H1 (cell line): ENCODE data around the gene OR2AG2. TPM values are rescaled to one million over a fixed set of nuclear protein-coding genes. Genes with fewer than 3 reads are reported as not detected.

Experiments used
- CTCF ChIA-PET: fragments of 300-600 bp; sonication (Branson Sonifier 250); formaldehyde crosslinking; loops from one replicate; lab custom pipeline; 2021; ENCODE audit not compliant: partially characterized antibody; lab: Charles Lee
- POLR2A ChIA-PET: fragments of 300-600 bp; sonication (Branson Sonifier 250); formaldehyde crosslinking; loops from one replicate; lab custom pipeline; 2021; ENCODE audit warnings: inconsistent platforms; ENCODE audit not compliant: partially characterized antibody; lab: Charles Lee
- DNase-seq, 2 experiments: peaks; one replicate each; pipeline versions ENCODE4 v3.0.0 to v3.0.0-alpha.2; 2010 to 2022; ENCODE audit warnings: low spot score in 2 of 2, low read depth in 1 of 2, mixed read lengths in 1 of 2
- FAIRE-seq: peaks from 2 replicates; lab custom pipeline; 2011; peaks lifted over from hg19 to GRCh38; lab: Jason Lieb, UNC
- H2AFZ ChIP-seq: 2 replicates; pipeline ENCODE4 v1.8.1; 2012; ENCODE audit warnings: low read length, inconsistent platforms
- H2AK5ac ChIP-seq: 2 replicates; pipeline ENCODE4 v1.6.1; 2013; ENCODE audit warnings: low read depth, low read length
- H2BK120ac ChIP-seq: replicated peaks from 2 replicates; pipeline ENCODE3; 2013; ENCODE audit warnings: low read depth, low read length, inconsistent platforms
- H2BK12ac ChIP-seq: 2 replicates; pipeline ENCODE4 v1.6.1; 2013; ENCODE audit warnings: low read depth, low read length
- H2BK15ac ChIP-seq: 2 replicates; pipeline ENCODE4 v1.6.1; 2013; ENCODE audit warnings: low read length
- H2BK20ac ChIP-seq: 2 replicates; pipeline ENCODE4 v1.6.1; 2013; ENCODE audit warnings: low read length
- H2BK5ac ChIP-seq: 2 replicates; pipeline ENCODE4 v1.6.1; 2013; ENCODE audit warnings: low read depth, low read length
- H3K14ac ChIP-seq: 2 replicates; pipeline ENCODE4 v1.6.1; 2013; ENCODE audit warnings: inconsistent platforms; ENCODE audit not compliant: insufficient read length
- H3K18ac ChIP-seq: 2 replicates; pipeline ENCODE4 v1.6.1; 2013; ENCODE audit warnings: low read length; ENCODE audit errors: extremely low read depth
- H3K23ac ChIP-seq: 2 replicates; pipeline ENCODE4 v1.6.1; 2013; ENCODE audit warnings: inconsistent platforms; ENCODE audit not compliant: insufficient read length
- H3K23me2 ChIP-seq: 2 replicates; pipeline ENCODE4 v1.6.1; 2013; ENCODE audit warnings: low read depth, low read length
- H3K27ac ChIP-seq: 2 replicates; pipeline ENCODE4 v1.6.1; 2011; ENCODE audit warnings: low read depth, low read length, inconsistent platforms
- H3K27me3 ChIP-seq, 4 experiments: replicated peaks in 1 of 4; 1 replicate in 1 of 4; 2 replicates in 3 of 4; pipeline versions ENCODE4 v1.6.1 to v1.8.1; 2011 to 2013; ENCODE audit warnings: low read length in 3 of 4, mild to moderate bottlenecking in 3 of 4, inconsistent platforms in 2 of 4, mixed read lengths in 2 of 4, moderate library complexity in 1 of 4; ENCODE audit not compliant: control insufficient read depth in 3 of 4, insufficient read depth in 3 of 4; ENCODE audit errors: extremely low read depth in 1 of 4
- H3K36me3 ChIP-seq, 4 experiments: 2 replicates each; pipeline versions ENCODE4 v1.6.1 to v1.8.1; 2011 to 2013; ENCODE audit warnings: mild to moderate bottlenecking in 4 of 4, low read length in 3 of 4, moderate library complexity in 2 of 4, control low read depth in 1 of 4, inconsistent platforms in 1 of 4; ENCODE audit not compliant: insufficient read depth in 4 of 4, control insufficient read depth in 2 of 4
- H3K4ac ChIP-seq: replicated peaks from 2 replicates; pipeline ENCODE3; 2013; ENCODE audit warnings: low read length, low read depth, mixed read lengths, inconsistent platforms; ENCODE audit not compliant: insufficient read length
- H3K4me1 ChIP-seq, 4 experiments: replicated peaks in 1 of 4; 1 replicate in 1 of 4; 2 replicates in 3 of 4; pipeline versions ENCODE4 v1.6.1 to v1.8.1; 2011 to 2013; ENCODE audit warnings: low read length in 3 of 4, inconsistent platforms in 2 of 4, mixed read lengths in 1 of 4; ENCODE audit not compliant: insufficient read depth in 4 of 4, control insufficient read depth in 3 of 4
- H3K4me2 ChIP-seq, 2 experiments: 2 replicates each; pipeline versions ENCODE4 v1.6.1 to v1.8.1; 2011 to 2013; ENCODE audit warnings: low read depth in 2 of 2, low read length in 2 of 2, control low read depth in 1 of 2, inconsistent platforms in 1 of 2, mild to moderate bottlenecking in 1 of 2; ENCODE audit not compliant: insufficient read depth in 1 of 2
- H3K4me3 ChIP-seq, 4 experiments: fragments of 200-600, 300-600 bp in 1 of 4; sonication (generic), shearing (Covaris generic), sonication (Bioruptor Twin) in 1 of 4; 2 replicates each; pipeline versions ENCODE4 v1.5.1 to v1.8.1; 2011 to 2016; ENCODE audit warnings: low read length in 4 of 4, low read depth in 3 of 4, control low read depth in 2 of 4, inconsistent platforms in 2 of 4, mild to moderate bottlenecking in 2 of 4, mixed read lengths in 1 of 4, moderate library complexity in 1 of 4; ENCODE audit not compliant: insufficient read depth in 2 of 4; ENCODE audit errors: extremely low read depth in 1 of 4
- H3K56ac ChIP-seq: replicated peaks from 2 replicates; pipeline ENCODE3; 2013; ENCODE audit warnings: low read depth, mild to moderate bottlenecking, mixed read lengths, low read length, inconsistent platforms; ENCODE audit not compliant: insufficient read length
- H3K79me1 ChIP-seq: 2 replicates; pipeline ENCODE4 v1.6.1; 2013; ENCODE audit warnings: low read depth, low read length, control low read depth
- H3K79me2 ChIP-seq, 2 experiments: 2 replicates each; pipeline versions ENCODE4 v1.6.1 to v1.8.1; 2012 to 2013; ENCODE audit warnings: low read length in 2 of 2, mild to moderate bottlenecking in 2 of 2, inconsistent platforms in 1 of 2; ENCODE audit not compliant: insufficient read depth in 2 of 2, control insufficient read depth in 1 of 2
- H3K9ac ChIP-seq, 4 experiments: replicated peaks in 1 of 4; 1 replicate in 1 of 4; 2 replicates in 3 of 4; pipeline versions ENCODE4 v1.6.1 to v1.8.1; 2011 to 2013; ENCODE audit warnings: low read depth in 3 of 4, low read length in 3 of 4, control low read depth in 2 of 4, mild to moderate bottlenecking in 2 of 4, moderate library complexity in 2 of 4, inconsistent platforms in 1 of 4; ENCODE audit errors: extremely low read depth in 1 of 4
- H3K9me3 ChIP-seq, 2 experiments: 2 replicates each; pipeline versions ENCODE4 v1.6.1 to v1.8.1; 2012 to 2013; ENCODE audit warnings: mild to moderate bottlenecking in 2 of 2, moderate library complexity in 2 of 2, control low read depth in 1 of 2, inconsistent platforms in 1 of 2, low read depth in 1 of 2, low read length in 1 of 2, mixed read lengths in 1 of 2; ENCODE audit not compliant: insufficient read depth in 2 of 2
- H4K20me1 ChIP-seq, 2 experiments: replicated peaks in 1 of 2; 2 replicates each; pipeline versions ENCODE3 to v1.8.1; 2011 to 2013; ENCODE audit warnings: inconsistent platforms in 2 of 2, low read length in 2 of 2, mild to moderate bottlenecking in 1 of 2; ENCODE audit not compliant: insufficient read depth in 2 of 2, control insufficient read depth in 1 of 2
- H4K5ac ChIP-seq: 2 replicates; pipeline ENCODE4 v1.6.1; 2013; ENCODE audit warnings: low read length, low read depth, mixed read lengths, inconsistent platforms; ENCODE audit not compliant: insufficient read length
- H4K8ac ChIP-seq: 2 replicates; pipeline ENCODE4 v1.8.0; 2013; ENCODE audit warnings: mild to moderate bottlenecking, moderate library complexity, low read length, inconsistent platforms; ENCODE audit not compliant: insufficient read depth; ENCODE audit errors: extremely low read depth
- H4K91ac ChIP-seq: replicated peaks from 2 replicates; pipeline ENCODE3; 2013; ENCODE audit warnings: low read length, mixed read lengths, inconsistent platforms; ENCODE audit not compliant: insufficient read length
- ASH2L ChIP-seq: fragments of 200-600, 300-600 bp; sonication (generic); IDR thresholded peaks from one replicate; pipeline ENCODE4 v1.7.1; 2017; ENCODE audit warnings: low read length
- CBX8 ChIP-seq: fragments of 300-800, 300-1000 bp; sonication (generic); IDR thresholded peaks from 2 replicates; pipeline ENCODE4 v1.7.1; 2016; ENCODE audit warnings: low read depth, low read length, borderline replicate concordance
- CTCF ChIP-seq, 3 experiments: IDR thresholded peaks; 1 replicate in 2 of 3; 2 replicates in 1 of 3; pipeline versions ENCODE4 v1.5.1 to v1.6.1; 2011; ENCODE audit warnings: low read length in 3 of 3, mild to moderate bottlenecking in 3 of 3, inconsistent platforms in 2 of 3, low read depth in 1 of 3, moderate library complexity in 1 of 3; ENCODE audit not compliant: insufficient read depth in 1 of 3; ENCODE audit errors: control extremely low read depth in 1 of 3
- JUND ChIP-seq: IDR thresholded peaks from 2 replicates; pipeline ENCODE4 v1.6.1; 2011; ENCODE audit warnings: mild to moderate bottlenecking, improper control_type of control experiment, low read length
- KDM1A ChIP-seq: fragments of 200-600, 300-600 bp; sonication (generic); IDR thresholded peaks from 2 replicates; pipeline ENCODE4 v1.7.1; 2016; ENCODE audit warnings: mild to moderate bottlenecking, low read length, borderline replicate concordance
- SP4 ChIP-seq: IDR thresholded peaks from 2 replicates; pipeline ENCODE4 v1.6.1; 2012; ENCODE audit warnings: low read length, inconsistent platforms
- SRF ChIP-seq: IDR thresholded peaks from 2 replicates; pipeline ENCODE4 v1.6.1; 2011; ENCODE audit warnings: mild to moderate bottlenecking, low read depth, low read length, moderate library complexity
- YY1 ChIP-seq: IDR thresholded peaks from 2 replicates; pipeline ENCODE4 v1.6.1; 2011; ENCODE audit warnings: low read depth, mild to moderate bottlenecking, low read length
- ZNF274 ChIP-seq: IDR thresholded peaks from 2 replicates; pipeline ENCODE4 v1.7.0; 2012; ENCODE audit warnings: low read length, borderline replicate concordance; ENCODE audit errors: extremely low read depth
- WGBS, 2 experiments: shearing (Covaris generic) in 1 of 2; methylation state at CpG; one replicate each; pipeline versions ENCODE4 v1.1.6 to v1.1.7; 2013 to 2015; ENCODE audit warnings: low lambda C conversion rate in 2 of 2, mixed read lengths in 2 of 2, inconsistent platforms in 1 of 2, low coverage in 1 of 2, missing lambda C conversion rate in 1 of 2; ENCODE audit not compliant: insufficient replicate concordance in 2 of 2, insufficient coverage in 1 of 2, insufficient read length in 1 of 2; ENCODE audit errors: extremely low coverage in 1 of 2, missing lambda C conversion rate in 1 of 2; 5-methylcytosine and 5-hydroxymethylcytosine counted together
- polyA plus RNA-seq, 7 experiments: library from polyadenylated mRNA; depleted of rRNA in 3 of 7; stranded (reverse) in 5 of 7; unstranded in 2 of 7; fragments of >200 nt in 5 of 7; fragments of 200-250 nt in 2 of 7; gene quantifications; 1 replicate in 5 of 7; 2 replicates in 1 of 7; 4 replicates in 1 of 7; pipeline versions ENCODE4 v1.2.1 to v1.2.3, GENCODE V29; 2011 to 2013; ENCODE audit warnings: missing spikeins in 2 of 7, mixed read lengths in 2 of 7
- total RNA-seq: library from RNA; stranded (reverse); fragmentation: NEBNext Ultra II Directional; extraction: Animal tissue kit (Norgen Biotek cat#: 25700); gene quantifications from 2 replicates; pipeline ENCODE4 v1.2.1, GENCODE V29; 2021

OR2AG2 gene
- total and polyA plus RNA-seq, 2 of the 8 experiments (the other 6 are each of a cell fraction or from before 2014, with no cell fraction given) = 0.22 to 0.74 TPM

- Histone ChIP-seq H3K27me3 (no peaks in the 10 kb centered on the region), H4K5ac (no peak overlapping the region), H3K36me3 (no peaks in the 10 kb centered on the region), H3K56ac (no peak overlapping the region), H3K23me2 (no peaks in the 10 kb centered on the region; the same call in 1 of the 2 replicates), H3K79me1 (no peaks in the 10 kb centered on the region), H3K9me3 (0 out of 4 replicates have a peak, but pooled peaks cover 0 to under 1% of the 10 kb centered on the region in 2 experiments), H3K4me3 (no peak overlapping the region), H2AFZ (peak overlapping the region; percentile 71), H2BK120ac (no peak overlapping the region), H3K27ac (no peak overlapping the region), H3K4me2 (no peak overlapping the region), H3K4me1 (no peaks in the 10 kb centered on the region), H2BK15ac (no peak overlapping the region), H2BK12ac (no peak overlapping the region), H2BK5ac (no peak overlapping the region), H3K9ac (no peak overlapping the region), H4K8ac (no peak overlapping the region), H2BK20ac (no peak overlapping the region), H3K18ac (no peak overlapping the region), H3K14ac (no peak overlapping the region), H3K79me2 (no peaks in the 10 kb centered on the region), H2AK5ac (no peak overlapping the region), H4K20me1 (no peaks in the 10 kb centered on the region), H4K91ac (no peak overlapping the region), H3K4ac (no peak overlapping the region), H3K23ac (no peak overlapping the region)
- DNase-seq (no peak), FAIRE-seq (no peak)
- ChIA-PET POLR2A (no interaction called here), CTCF (interaction anchor here (1.1 to 1.9 kb wide), 6 partner anchors 9 to 197 kb away, joined by 3 to 14 read pairs (median 4); no protein-coding TSS in a partner anchor)
- 84% methylated on average over 6 of the region's 6 CpGs; no CpG with 5 or more reads in 1 of the 2 experiments for WGBS, 2 experiments
- TF ChIP-seq CBX8 (no peak), ASH2L (no peak), ZNF274 (no peak), SRF (no peak), JUND (no peak), CTCF (IDR thresholded peaks at IDR 0.05; ENCODE audit: control extremely low read depth in 1 of 3, insufficient read depth in 1 of 3, low read depth in 1 of 3, low read length in 3 of 3) (no peak), SP4 (no peak), KDM1A (no peak), YY1 (no peak)
These were observed 43.6 kb downstream of the OR2AG2 start for GRCh38 chr11:6727971-6728760.
